ENCODE data around the gene RREB1.

The RREB1 gene, protein sequence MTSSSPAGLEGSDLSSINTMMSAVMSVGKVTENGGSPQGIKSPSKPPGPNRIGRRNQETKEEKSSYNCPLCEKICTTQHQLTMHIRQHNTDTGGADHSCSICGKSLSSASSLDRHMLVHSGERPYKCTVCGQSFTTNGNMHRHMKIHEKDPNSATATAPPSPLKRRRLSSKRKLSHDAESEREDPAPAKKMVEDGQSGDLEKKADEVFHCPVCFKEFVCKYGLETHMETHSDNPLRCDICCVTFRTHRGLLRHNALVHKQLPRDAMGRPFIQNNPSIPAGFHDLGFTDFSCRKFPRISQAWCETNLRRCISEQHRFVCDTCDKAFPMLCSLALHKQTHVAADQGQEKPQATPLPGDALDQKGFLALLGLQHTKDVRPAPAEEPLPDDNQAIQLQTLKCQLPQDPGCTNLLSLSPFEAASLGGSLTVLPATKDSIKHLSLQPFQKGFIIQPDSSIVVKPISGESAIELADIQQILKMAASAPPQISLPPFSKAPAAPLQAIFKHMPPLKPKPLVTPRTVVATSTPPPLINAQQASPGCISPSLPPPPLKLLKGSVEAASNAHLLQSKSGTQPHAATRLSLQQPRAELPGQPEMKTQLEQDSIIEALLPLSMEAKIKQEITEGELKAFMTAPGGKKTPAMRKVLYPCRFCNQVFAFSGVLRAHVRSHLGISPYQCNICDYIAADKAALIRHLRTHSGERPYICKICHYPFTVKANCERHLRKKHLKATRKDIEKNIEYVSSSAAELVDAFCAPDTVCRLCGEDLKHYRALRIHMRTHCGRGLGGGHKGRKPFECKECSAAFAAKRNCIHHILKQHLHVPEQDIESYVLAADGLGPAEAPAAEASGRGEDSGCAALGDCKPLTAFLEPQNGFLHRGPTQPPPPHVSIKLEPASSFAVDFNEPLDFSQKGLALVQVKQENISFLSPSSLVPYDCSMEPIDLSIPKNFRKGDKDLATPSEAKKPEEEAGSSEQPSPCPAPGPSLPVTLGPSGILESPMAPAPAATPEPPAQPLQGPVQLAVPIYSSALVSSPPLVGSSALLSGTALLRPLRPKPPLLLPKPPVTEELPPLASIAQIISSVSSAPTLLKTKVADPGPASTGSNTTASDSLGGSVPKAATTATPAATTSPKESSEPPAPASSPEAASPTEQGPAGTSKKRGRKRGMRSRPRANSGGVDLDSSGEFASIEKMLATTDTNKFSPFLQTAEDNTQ (N-terminal part only)

DNA sequence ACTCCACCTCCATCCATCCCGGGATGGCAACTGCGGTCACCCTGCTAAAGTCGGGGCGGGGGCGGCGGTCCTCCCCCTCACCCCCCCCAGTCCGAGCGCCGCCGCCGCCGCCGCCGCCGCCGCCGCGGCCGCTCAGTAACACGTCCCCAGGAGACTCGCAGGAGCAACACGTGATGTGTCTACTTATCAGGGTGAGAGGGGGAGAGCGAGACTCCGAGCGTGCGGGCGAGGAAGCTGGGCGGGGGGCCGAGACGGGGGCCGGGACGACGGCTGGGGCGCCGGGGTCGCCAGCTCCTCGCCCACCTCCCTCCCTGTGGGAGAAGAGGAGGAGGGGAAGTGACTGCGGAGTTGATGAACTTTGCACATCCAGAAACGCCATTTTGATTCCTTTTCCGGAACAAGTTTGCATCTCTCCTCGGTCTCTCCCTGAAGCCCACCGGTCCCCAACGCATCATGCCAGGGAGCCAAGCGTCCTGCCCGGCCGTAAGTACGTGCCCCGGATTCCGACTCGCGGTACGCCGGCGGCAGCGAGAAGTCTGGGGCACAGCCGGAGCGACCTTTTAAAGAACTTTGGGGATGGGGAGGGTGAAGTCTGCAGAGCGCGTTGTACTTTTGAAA, at the start of gene RREB1:
Gene RREB1, plus strand, starts transcription at position 384 of the 618 bp plus-strand sequence. CDS start 73,951 bp downstream, outside the sequence.
- no peak for DNase-seq (ENCODE audit: low read depth, low spot score)
- POLR2A ChIA-PET, result interaction anchor here (0.8 to 1.1 kb wide), 2 partner anchors 30 to 39 kb away, joined by 3 to 4 read pairs; no protein-coding TSS in a partner anchor
- TF ChIP-seq, protein P1, sequence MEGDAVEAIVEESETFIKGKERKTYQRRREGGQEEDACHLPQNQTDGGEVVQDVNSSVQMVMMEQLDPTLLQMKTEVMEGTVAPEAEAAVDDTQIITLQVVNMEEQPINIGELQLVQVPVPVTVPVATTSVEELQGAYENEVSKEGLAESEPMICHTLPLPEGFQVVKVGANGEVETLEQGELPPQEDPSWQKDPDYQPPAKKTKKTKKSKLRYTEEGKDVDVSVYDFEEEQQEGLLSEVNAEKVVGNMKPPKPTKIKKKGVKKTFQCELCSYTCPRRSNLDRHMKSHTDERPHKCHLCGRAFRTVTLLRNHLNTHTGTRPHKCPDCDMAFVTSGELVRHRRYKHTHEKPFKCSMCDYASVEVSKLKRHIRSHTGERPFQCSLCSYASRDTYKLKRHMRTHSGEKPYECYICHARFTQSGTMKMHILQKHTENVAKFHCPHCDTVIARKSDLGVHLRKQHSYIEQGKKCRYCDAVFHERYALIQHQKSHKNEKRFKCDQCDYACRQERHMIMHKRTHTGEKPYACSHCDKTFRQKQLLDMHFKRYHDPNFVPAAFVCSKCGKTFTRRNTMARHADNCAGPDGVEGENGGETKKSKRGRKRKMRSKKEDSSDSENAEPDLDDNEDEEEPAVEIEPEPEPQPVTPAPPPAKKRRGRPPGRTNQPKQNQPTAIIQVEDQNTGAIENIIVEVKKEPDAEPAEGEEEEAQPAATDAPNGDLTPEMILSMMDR (IDR thresholded peaks at IDR 0.05; ENCODE audit: insufficient read depth, low read length, missing control alignments), result no peak
- CTCF ChIA-PET, result interaction anchor here (1.1 to 1.5 kb wide), 3 partner anchors 9 to 135 kb away, joined by 4 to 5 read pairs (median 4); no protein-coding TSS in a partner anchor
- peak within 1 kb of the TSS; percentile 86 for H3K4me3 ChIP-seq (ENCODE audit: low read depth, low read length)

DNA sequence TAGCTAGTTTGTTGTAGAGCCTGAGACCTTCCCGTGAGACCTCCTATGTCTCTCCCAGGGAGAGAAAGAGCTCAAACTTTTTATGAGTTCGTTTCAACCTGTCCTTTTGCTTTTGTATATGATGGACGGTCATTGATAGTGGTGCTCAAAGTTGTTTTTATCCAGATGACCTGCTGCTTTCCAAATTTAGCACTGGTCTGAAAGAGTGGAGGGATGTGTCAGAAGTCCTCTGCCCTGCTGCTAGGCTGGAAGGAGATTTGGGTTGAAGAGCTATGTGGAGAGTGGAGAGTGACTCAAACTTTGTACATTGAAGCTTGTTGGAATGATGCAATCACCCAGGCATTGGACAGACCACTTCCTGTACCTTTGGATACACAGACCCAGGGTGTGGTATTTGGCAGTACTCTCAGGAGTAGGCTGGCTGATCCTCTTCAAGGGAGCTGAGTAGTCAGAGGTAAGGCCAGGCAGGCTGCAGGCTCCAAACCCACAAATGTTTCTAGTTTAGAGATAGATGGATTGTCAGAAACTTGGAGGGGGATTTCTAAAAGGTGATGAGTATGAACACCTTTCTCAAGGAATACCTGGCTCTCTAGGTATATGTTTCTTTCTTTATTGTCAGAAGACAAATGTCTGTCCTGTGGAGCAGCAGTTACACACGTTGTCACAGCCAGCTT, 49.4 kb upstream of the RREB1 start:
- TF ChIP-seq, protein P1 (IDR thresholded peaks at IDR 0.05; ENCODE audit: insufficient read depth, low read length, missing control alignments), result no peak
- H3K4me3 ChIP-seq (ENCODE audit: low read depth, low read length), result no peak overlapping the region
- ChIA-PET CTCF (interaction anchor here (1.1 to 1.2 kb wide), 2 partner anchors 12 to 28 kb away, joined by 3 read pairs; no protein-coding TSS in a partner anchor), POLR2A (no interaction called here)
- DNase-seq (ENCODE audit: low read depth, low spot score), result peak; percentile 87

DNA sequence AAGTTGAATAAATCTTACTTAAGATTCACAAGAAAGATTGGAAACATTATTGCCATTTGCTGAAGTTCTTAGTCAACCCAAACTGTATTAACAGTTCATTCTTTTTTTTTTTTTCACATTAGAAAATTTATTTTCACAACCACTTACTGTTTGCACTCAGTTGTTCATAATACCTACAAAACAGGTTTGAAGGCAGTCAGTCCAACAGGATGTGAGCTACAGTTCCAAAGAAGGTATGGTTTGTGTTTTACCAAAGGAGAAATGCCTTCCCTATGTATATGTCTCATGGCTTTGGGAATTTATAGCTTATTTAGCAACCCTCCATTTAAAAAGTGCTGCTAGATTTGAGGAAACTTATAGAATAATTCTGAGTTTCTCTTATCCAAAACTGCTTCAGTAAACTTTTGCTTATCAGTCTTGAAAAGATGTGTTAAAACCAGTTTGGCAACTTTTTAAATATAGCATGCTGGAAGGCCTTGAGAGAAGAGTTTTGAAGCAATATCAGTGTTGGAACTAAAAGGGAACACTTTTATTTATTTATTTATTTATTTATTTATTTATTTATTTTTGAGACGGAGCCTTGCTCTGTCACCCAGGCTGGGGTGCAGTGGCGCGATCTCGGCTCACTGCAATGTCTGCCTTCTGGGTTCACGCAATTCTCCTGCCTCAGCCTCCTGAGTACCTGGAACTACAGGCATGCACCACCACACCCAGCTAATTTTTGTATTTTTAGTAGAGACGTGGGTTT, 46.8 kb upstream of the RREB1 start:
- TF ChIP-seq, protein P1 (IDR thresholded peaks at IDR 0.05; ENCODE audit: insufficient read depth, low read length, missing control alignments), result no peak
- ChIA-PET CTCF (interaction anchor here (2.7 kb wide), 1 partner anchor 182 kb away, joined by 8 read pairs; no protein-coding TSS in a partner anchor), POLR2A (no interaction called here)
- no peak overlapping the region for H3K4me3 ChIP-seq (ENCODE audit: low read depth, low read length)
- no peak for DNase-seq (ENCODE audit: low read depth, low spot score)

DNA sequence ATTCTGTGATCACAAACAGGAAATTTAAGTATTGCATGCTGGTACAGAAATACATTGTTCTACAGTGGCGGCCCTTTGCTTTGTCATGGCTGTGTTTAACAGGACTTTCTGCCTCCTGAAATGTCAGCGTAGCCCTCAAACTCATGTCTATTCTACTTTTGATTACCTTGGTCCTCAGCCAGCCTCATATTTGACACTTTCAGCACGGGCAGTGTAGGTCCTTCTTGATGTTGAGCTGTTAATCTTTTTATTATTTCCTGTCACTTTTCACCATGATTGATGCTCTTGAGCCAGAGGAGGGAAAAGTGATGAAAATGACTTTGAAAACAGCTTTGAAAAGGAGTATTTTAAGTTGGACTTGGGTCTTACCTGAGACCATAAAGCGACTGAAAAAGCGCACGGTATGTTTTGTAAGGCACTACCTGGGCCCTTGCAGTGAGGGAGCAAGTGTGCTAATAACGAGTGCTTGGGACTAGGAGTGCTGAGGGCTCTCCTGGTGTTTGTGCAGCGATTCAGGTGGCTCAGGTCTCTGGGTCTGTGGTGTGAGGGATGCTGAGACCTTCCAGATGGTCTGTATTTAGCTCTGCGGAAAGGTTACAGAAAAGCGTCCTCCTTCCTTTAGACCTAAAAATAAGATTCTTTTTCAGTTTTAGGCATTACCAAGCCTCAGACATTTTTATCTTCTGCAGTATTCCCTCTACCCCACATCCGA, 45.2 kb upstream of the RREB1 start:
- CTCF ChIA-PET, result interaction anchor here (2.7 kb wide), 1 partner anchor 181 kb away, joined by 8 read pairs; no protein-coding TSS in a partner anchor
- no peak for DNase-seq (ENCODE audit: low read depth, low spot score)
- TF ChIP-seq, protein P1 (IDR thresholded peaks at IDR 0.05; ENCODE audit: insufficient read depth, low read length, missing control alignments), result no peak
- POLR2A ChIA-PET, result no interaction called here
- H3K4me3 ChIP-seq (ENCODE audit: low read depth, low read length), result no peak overlapping the region

Measured in AG04449 (cell line).